Lung (tissue), 12 donors: ENCODE data around the gene IFT81. TPM values are rescaled to one million over a fixed set of nuclear protein-coding genes. Genes with fewer than 3 reads are reported as not detected.
"Not testable (repeated sequence)": the region's sequence is repeated elsewhere in the genome, so short reads cannot be mapped to it uniquely, and the experiment has no call there.

ENCODE experiments used
- ATAC-seq: fragments of 200-7000 bp; cut with Tn5 transposase; one replicate; pipeline ENCODE4 v1.9.1; 2020; ENCODE audit warnings: moderate number of reproducible peaks; ENCODE audit not compliant: insufficient read depth, low FRiP score
- DNase-seq, 3 donors: peaks; one replicate each; pipeline ENCODE4 v3.0.0-alpha.2; 2013 to 2017
- H3K27ac ChIP-seq, 2 donors: one replicate each; pipeline ENCODE4 v1.5.1; 2013; ENCODE audit warnings: mild to moderate bottlenecking in 2 of 2, moderate library complexity in 2 of 2, control low read depth in 1 of 2, inconsistent platforms in 1 of 2, low read depth in 1 of 2, low read length in 1 of 2
- H3K27me3 ChIP-seq, 3 donors: one replicate each; pipeline ENCODE4 v1.5.1; 2013; ENCODE audit warnings: low read length in 2 of 3; ENCODE audit not compliant: control insufficient read depth in 3 of 3, insufficient read depth in 3 of 3
- H3K36me3 ChIP-seq, 4 donors: one replicate each; pipeline ENCODE4 v1.5.1; 2013; ENCODE audit warnings: low read length in 4 of 4, mild to moderate bottlenecking in 1 of 4, moderate library complexity in 1 of 4; ENCODE audit not compliant: control insufficient read depth in 4 of 4, insufficient read depth in 4 of 4
- H3K4me1 ChIP-seq, 5 donors: one replicate each; pipeline ENCODE4 v1.5.1; 2013; ENCODE audit warnings: low read length in 5 of 5, mild to moderate bottlenecking in 2 of 5, moderate library complexity in 1 of 5; ENCODE audit not compliant: control insufficient read depth in 5 of 5, insufficient read depth in 5 of 5
- H3K4me3 ChIP-seq: one replicate; pipeline ENCODE4 v1.5.1; 2013; ENCODE audit warnings: mild to moderate bottlenecking, control low read depth, moderate library complexity
- H3K9ac ChIP-seq, 2 donors: one replicate each; pipeline ENCODE4 v1.5.1; 2013; ENCODE audit warnings: low read length in 2 of 2, control low read depth in 1 of 2; ENCODE audit not compliant: insufficient read depth in 1 of 2
- H3K9me3 ChIP-seq, 4 donors: one replicate each; pipeline ENCODE4 v1.5.1; 2013; ENCODE audit warnings: low read length in 3 of 4, mild to moderate bottlenecking in 1 of 4, moderate library complexity in 1 of 4; ENCODE audit not compliant: control insufficient read depth in 4 of 4, insufficient read depth in 3 of 4
- CTCF ChIP-seq: IDR thresholded peaks from 2 replicates; pipeline ENCODE4 v1.5.1; 2012; ENCODE audit warnings: mild to moderate bottlenecking; ENCODE audit errors: control extremely low read depth, extremely low read depth
- WGBS, 2 donors: extraction: QIAGEN DNeasy Blood & Tissue Kit; methylation state at CpG; one replicate each; pipeline ENCODE4 v1.1.7; 2013; 5-methylcytosine and 5-hydroxymethylcytosine counted together
- polyA plus RNA-seq, 2 donors: library from polyadenylated mRNA; stranded (reverse); fragments of 200-250 nt; gene quantifications; one replicate each; pipeline ENCODE4 v1.2.1, GENCODE V29; 2013
- total RNA-seq, 2 donors: library from RNA; depleted of rRNA in 1 of 2; stranded (reverse); fragments of >200 nt in 1 of 2; gene quantifications; one replicate each; pipeline ENCODE4 v1.2.1, GENCODE V29; 2014 to 2021
- donor health status: control.
- donor health status: control.
- donor health status: Bipolar disorder and iron deficiency.
- donor health status: healthy.
- donor health status: DM: yes; HTN: yes; CAD: no.

IFT81 gene
- total and polyA plus RNA-seq, 4 donors: 5.4 to 43.1 (median 10.8) TPM

- Histone ChIP-seq H3K4me3 (no peak overlapping the region), H3K27ac (no peak overlapping the region), H3K4me1 (peaks cover 0 to 4% (median 0%) of the 10 kb centered on the region in 5 donors), H3K9ac (no peak overlapping the region), H3K36me3 (peaks cover 2 to 37% (median 15%) of the 10 kb centered on the region in 4 donors), H3K9me3 (no peaks in the 10 kb centered on the region), H3K27me3 (no peaks in the 10 kb centered on the region)
- no peak for TF ChIP-seq CTCF
- ATAC-seq (no peak), DNase-seq (no peak)
- 83 to 89% methylated on average over 1 of the region's 1 CpG for WGBS, 2 donors
Measured at GRCh38 chr12:110200124-110200417, 75.9 kb downstream of the IFT81 start.

DNA sequence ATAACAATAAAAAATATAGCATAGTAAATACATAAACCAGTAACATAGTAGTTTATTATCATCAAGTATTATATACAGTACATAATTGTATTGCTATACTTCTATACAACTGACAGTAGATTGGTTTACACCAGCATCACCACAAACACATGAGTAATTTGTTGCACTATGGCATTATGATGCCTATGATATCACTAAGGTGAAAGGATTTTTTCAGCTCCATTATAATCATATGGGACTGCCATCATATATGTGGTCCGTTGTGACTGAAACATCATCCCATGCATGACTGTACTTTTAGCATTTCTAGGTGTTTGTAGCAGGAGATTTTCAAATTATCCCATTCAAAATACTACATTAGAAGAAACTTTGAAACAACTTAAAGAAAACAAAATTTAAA lies 77.8 kb downstream of the IFT81 start:
- 95 to 97% methylated on average over 1 of the region's 1 CpG for WGBS, 2 donors
- H3K36me3 ChIP-seq: peaks cover 2 to 32% (median 13%) of the 10 kb centered on the region in 4 donors
- no peaks in the 10 kb centered on the region for H3K9me3 ChIP-seq
- no peak for DNase-seq
- H3K27ac ChIP-seq: no peak overlapping the region
- no peak for TF ChIP-seq CTCF
- H3K9ac ChIP-seq: no peak overlapping the region
- no peak overlapping the region for H3K4me3 ChIP-seq
- ATAC-seq: no peak
- H3K4me1 ChIP-seq: peaks cover 0 to 4% (median 0%) of the 10 kb centered on the region in 5 donors
- no peaks in the 10 kb centered on the region for H3K27me3 ChIP-seq

DNA sequence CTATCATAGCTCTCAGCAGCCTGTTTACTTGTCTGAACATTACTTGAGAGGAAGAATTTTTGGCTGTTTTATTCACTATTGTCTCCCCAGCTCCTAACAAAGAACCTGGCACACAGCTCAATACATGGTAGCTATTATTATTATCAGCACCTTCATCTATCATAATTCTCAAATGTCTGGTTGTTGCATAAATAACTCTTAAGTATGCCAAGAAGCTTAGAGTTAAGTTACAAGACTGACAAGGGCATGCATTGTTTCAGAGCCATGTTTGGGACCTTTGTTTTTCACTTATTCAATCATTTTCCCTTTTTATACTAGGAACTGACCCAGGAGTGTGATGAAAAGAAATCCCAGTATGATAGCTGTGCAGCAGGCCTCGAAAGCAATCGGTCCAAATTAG lies 79.4 kb downstream of the IFT81 start:
- WGBS, 2 donors: 90 to 91% methylated on average over 2 of the region's 2 CpGs
- ATAC-seq (no peak), DNase-seq (no peak)
- Histone ChIP-seq H3K27me3 (no peaks in the 10 kb centered on the region), H3K9me3 (no peaks in the 10 kb centered on the region), H3K36me3 (peaks cover 3 to 32% (median 17%) of the 10 kb centered on the region in 4 donors), H3K4me1 (peaks cover 0 to 4% (median 0%) of the 10 kb centered on the region in 5 donors), H3K9ac (no peak overlapping the region), H3K4me3 (no peak overlapping the region), H3K27ac (no peak overlapping the region)
- no peak for TF ChIP-seq CTCF

DNA sequence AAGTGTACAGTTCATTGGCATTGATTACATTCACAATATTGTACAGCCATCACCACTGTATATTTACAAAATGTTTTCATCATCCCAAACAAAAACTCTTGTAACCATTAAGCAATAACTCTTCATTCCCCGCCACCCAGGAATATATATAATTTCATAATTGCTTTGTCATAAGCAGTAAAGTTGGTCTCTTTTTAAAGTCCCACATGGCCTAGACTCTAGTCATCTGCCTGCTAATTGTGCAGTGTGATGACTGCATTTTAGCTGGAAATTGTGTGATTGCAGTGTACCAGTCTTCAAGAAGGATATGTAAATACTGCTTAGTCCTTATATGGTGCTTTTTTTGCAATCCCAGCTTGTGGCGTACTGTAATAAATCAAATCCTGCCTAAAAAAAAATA lies 81.8 kb downstream of the IFT81 start:
- no peak overlapping the region for H3K9ac ChIP-seq
- peaks cover 0 to 3% (median 0%) of the 10 kb centered on the region in 5 donors for H3K4me1 ChIP-seq
- DNase-seq: no peak
- no peaks in the 10 kb centered on the region for H3K9me3 ChIP-seq
- no peak for ATAC-seq
- no peak for TF ChIP-seq CTCF
- no peak overlapping the region for H3K27ac ChIP-seq
- 72 to 89% methylated on average over 2 of the region's 2 CpGs for WGBS, 2 donors
- H3K36me3 ChIP-seq: peaks cover 6 to 25% (median 17%) of the 10 kb centered on the region in 4 donors
- H3K4me3 ChIP-seq: no peak overlapping the region
- H3K27me3 ChIP-seq: no peaks in the 10 kb centered on the region

DNA sequence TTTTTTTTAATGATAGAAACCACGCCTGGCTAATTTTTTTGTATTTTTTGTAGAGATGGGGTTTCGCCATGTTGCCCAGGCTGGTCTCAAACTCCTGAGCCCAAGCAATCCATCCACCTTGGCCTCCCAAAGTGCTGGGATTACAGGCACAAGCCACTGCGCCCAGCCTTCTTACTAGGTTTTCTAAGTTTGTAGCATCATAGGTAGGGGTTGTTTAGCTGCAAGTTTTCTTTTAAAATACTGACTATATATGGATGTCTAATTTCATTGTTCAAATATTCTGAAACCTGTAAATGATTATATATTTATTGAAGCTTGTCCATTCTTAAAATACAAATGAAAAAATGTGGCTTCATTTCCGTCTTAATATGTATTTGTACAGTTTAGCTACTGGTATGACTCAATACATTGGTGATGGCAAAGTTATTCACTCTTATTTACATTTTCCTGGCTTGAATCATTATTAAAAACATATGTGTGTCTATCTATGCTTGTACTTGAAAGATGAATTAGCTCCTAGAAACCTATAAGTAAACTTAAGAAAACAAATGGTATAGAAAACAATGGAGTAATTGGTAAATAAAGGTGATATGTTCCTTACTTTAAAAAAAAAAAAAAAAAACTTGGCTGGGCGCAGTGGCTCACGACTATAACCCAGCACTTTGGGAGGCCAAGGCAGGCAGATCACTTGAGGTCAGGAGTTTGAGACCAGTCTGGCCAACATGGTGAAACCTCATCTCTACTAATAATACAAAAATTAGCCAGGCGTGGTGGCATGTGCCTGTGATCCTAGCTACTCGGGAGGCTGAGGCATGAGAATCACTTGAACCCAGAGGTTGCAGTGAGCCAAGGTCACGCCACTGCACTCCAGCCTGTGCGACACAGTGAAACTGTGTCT lies 87.7 kb downstream of the IFT81 start:
- DNase-seq, H3K27ac ChIP-seq, H3K9ac ChIP-seq, H3K4me1 ChIP-seq, ATAC-seq, H3K9me3 ChIP-seq, H3K4me3 ChIP-seq, H3K27me3 ChIP-seq: not testable (repeated sequence)
- H3K36me3 ChIP-seq: peaks cover 0 to 13% (median 4%) of the 10 kb centered on the region in 4 donors
- 96 to 97% methylated on average over 10 of the region's 10 CpGs for WGBS, 2 donors
